ENCODE results near the gene PCCA.

DNA sequence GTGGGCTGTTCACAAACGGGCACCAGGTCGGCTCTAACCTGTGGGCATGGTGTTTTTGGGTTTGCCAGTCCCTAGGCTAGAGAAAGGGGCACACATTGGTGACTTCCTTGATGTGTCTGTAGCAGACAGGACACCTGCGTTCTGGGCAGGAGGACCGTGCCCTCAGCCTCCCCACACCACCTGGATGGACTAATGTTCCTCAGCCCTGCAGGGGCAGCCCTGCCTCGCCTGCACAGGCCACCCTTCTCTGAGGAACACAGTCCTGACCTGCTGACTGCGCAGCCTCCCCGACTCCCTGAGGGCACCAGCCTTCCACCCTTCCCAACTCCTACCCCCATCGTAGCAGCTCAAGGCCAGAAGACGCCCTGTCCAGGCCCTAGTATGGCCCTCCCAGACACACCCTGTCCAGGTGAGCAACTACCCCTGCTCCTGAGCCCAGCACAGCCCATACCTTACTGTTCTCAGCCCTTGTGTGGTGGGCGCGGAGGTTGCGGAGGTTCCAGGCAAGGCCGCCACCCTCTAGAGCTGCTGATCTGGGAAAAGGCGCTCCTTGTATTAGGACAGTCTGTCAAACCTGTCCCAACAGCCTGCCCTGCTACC is 444.0 kb downstream of the PCCA start:
- TF ChIP-seq, protein P1, sequence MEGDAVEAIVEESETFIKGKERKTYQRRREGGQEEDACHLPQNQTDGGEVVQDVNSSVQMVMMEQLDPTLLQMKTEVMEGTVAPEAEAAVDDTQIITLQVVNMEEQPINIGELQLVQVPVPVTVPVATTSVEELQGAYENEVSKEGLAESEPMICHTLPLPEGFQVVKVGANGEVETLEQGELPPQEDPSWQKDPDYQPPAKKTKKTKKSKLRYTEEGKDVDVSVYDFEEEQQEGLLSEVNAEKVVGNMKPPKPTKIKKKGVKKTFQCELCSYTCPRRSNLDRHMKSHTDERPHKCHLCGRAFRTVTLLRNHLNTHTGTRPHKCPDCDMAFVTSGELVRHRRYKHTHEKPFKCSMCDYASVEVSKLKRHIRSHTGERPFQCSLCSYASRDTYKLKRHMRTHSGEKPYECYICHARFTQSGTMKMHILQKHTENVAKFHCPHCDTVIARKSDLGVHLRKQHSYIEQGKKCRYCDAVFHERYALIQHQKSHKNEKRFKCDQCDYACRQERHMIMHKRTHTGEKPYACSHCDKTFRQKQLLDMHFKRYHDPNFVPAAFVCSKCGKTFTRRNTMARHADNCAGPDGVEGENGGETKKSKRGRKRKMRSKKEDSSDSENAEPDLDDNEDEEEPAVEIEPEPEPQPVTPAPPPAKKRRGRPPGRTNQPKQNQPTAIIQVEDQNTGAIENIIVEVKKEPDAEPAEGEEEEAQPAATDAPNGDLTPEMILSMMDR (IDR thresholded peaks at IDR 0.05): no peak
- TF ChIP-seq POLR2A (IDR thresholded peaks at IDR 0.05; ENCODE audit: low read depth): no peak

Data from esophagus muscularis mucosa (tissue), 3 donors.